Sigmoid colon (tissue), 7 donors: Measurements from ENCODE around the gene TMEM129. TPM values are rescaled to one million over a fixed set of nuclear protein-coding genes. Genes with fewer than 3 reads are reported as not detected.
A peak's percentile ranks its signal among the peaks of the same experiment; 100 is the strongest.

Experiments
- DNase-seq: peaks from one replicate; pipeline ENCODE4 v3.0.0-alpha.2; 2019
- H3K27ac ChIP-seq, 4 donors: fragments of 200-600 bp; sonication (generic); one replicate each; pipeline ENCODE4 v1.5.1; 2016 to 2019; ENCODE audit warnings: mild to moderate bottlenecking in 1 of 4
- H3K27me3 ChIP-seq, 3 donors: fragments of 200-600 bp; sonication (generic); one replicate each; pipeline ENCODE4 v1.5.1; 2019; ENCODE audit warnings: mild to moderate bottlenecking in 1 of 3
- H3K36me3 ChIP-seq, 4 donors: fragments of 200-600 bp; sonication (generic); one replicate each; pipeline ENCODE4 v1.5.1; 2016 to 2019
- H3K4me1 ChIP-seq, 4 donors: fragments of 200-600 bp; sonication (generic); one replicate each; pipeline ENCODE4 v1.5.1; 2017 to 2019
- H3K4me3 ChIP-seq, 4 donors: fragments of 200-600 bp; sonication (generic); one replicate each; pipeline ENCODE4 v1.5.1; 2017 to 2019; ENCODE audit warnings: mild to moderate bottlenecking in 2 of 4, moderate library complexity in 1 of 4
- H3K9me3 ChIP-seq, 4 donors: fragments of 200-600 bp in 3 of 4; sonication (generic) in 3 of 4; one replicate each; pipeline versions ENCODE4 v1.5.1 to v1.6.1; 2013 to 2019
- CTCF ChIP-seq, 4 experiments: fragments of 450-650 bp in 3 of 4; fragments of 200-600 bp in 1 of 4; IDR thresholded peaks; one replicate each; pipeline ENCODE4 v1.5.1; 2016 to 2019; ENCODE audit warnings: antibody characterized with exemption in 4 of 4, mild to moderate bottlenecking in 3 of 4, moderate library complexity in 2 of 4
- EP300 ChIP-seq, 4 donors: sonication (generic); formaldehyde crosslinking; IDR thresholded peaks; one replicate each; pipeline ENCODE4 v1.6.1; 2017; ENCODE audit warnings: antibody characterized with exemption in 4 of 4
- POLR2A ChIP-seq, 2 donors: fragments of 450-650 bp; IDR thresholded peaks; one replicate each; pipeline ENCODE4 v1.6.1; 2016; ENCODE audit warnings: antibody characterized with exemption in 2 of 2, mild to moderate bottlenecking in 2 of 2, moderate library complexity in 2 of 2
- POLR2AphosphoS5 ChIP-seq, 4 donors: sonication (generic); formaldehyde crosslinking; IDR thresholded peaks; one replicate each; pipeline ENCODE4 v1.6.1; 2017; ENCODE audit warnings: antibody characterized with exemption in 4 of 4
- WGBS, 2 donors: extraction: QIAGEN DNeasy Blood & Tissue Kit; methylation state at CpG; one replicate each; pipeline ENCODE4 v1.1.7; 2013; 5-methylcytosine and 5-hydroxymethylcytosine counted together
- intact Hi-C: fragments of 100-400 bp; cut with DNase I; formaldehyde crosslinking; loops from one replicate; pipeline ENCODE4 v1.15.1; 2023
- polyA plus RNA-seq, 3 donors: library from polyadenylated mRNA; stranded (reverse); fragments of 200-250 nt; gene quantifications; one replicate each; pipeline ENCODE4 v1.2.3, GENCODE V29; 2013
- total RNA-seq, 4 donors: library from RNA; depleted of rRNA; stranded (reverse); fragments of >200 nt; gene quantifications; one replicate each; pipeline ENCODE4 v1.1.0, GENCODE V29; 2016
- donor health status: healthy with polysubstance abuse.
- donor health status: Bipolar disorder and iron deficiency.
- donor health status: healthy.

TMEM129 gene
- total and polyA plus RNA-seq, 7 donors, result 16.9 to 51.4 (median 42.4) TPM

- Histone ChIP-seq H3K27me3 (peaks cover 0 to 12% (median 5%) of the 10 kb centered on the region in 3 donors), H3K36me3 (no peaks in the 10 kb centered on the region), H3K4me3 (no peak overlapping the region), H3K4me1 (peaks cover 0 to 7% (median 2%) of the 10 kb centered on the region in 4 donors), H3K27ac (no peak overlapping the region), H3K9me3 (no peaks in the 10 kb centered on the region)
- WGBS, 2 donors, result 76 to 90% methylated on average over 31 of the region's 31 CpGs
- TF ChIP-seq EP300 (IDR thresholded peaks at IDR 0.05) (no peak), CTCF (IDR thresholded peaks at IDR 0.05) (no peak), POLR2A (IDR thresholded peaks at IDR 0.05) (no peak), POLR2AphosphoS5 (IDR thresholded peaks at IDR 0.05) (no peak)
- no peak for DNase-seq
- intact Hi-C loops, result no loop called here
Measured at GRCh38 chr4:1751155-1751918, 30.2 kb upstream of the TMEM129 start.

DNA sequence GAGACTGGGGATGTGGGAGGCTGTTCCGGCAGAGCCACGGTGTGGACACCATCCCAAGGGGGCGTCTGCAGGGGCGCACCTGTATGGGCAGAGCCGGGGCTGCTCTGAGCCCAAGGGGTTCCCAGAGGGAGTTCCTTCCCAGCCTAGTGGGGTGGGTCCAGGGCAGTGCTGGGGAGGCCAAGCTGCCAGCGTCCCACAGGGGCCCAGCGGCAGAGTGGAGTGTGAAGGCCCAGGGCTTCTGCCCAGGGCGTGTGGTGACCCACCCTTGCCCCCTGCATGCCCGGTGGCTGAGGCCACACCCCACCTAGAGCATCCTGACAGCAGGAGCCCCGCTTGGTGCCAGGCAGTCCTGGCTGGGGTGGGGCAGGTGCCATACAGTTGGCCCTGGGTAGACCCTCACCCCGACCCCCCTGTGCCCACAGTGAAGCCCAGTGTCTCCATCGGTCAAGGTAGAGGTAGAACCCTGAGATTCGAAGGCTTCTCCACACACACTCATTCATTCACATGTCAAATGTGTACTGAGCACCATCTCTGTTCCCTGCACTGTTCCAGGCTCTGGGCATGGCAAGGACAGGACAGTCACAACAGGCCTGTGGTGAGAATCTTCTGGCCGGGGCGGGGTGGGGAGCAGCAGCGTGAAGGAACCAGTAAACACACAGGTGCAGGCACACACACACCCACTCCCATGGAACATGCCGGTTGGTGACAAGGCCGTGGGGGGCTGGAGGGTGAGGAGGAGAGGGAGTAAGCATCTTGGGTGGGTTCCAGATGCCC lies 29.4 kb upstream of the TMEM129 start:
- Histone ChIP-seq H3K4me1 (peaks cover 0 to 7% (median 2%) of the 10 kb centered on the region in 4 donors), H3K27ac (no peak overlapping the region), H3K27me3 (peaks cover 0 to 12% (median 5%) of the 10 kb centered on the region in 3 donors), H3K4me3 (no peak overlapping the region), H3K9me3 (no peaks in the 10 kb centered on the region), H3K36me3 (no peaks in the 10 kb centered on the region)
- TF ChIP-seq POLR2A (IDR thresholded peaks at IDR 0.05) (no peak), EP300 (IDR thresholded peaks at IDR 0.05) (no peak), CTCF (IDR thresholded peaks at IDR 0.05) (no peak), POLR2AphosphoS5 (IDR thresholded peaks at IDR 0.05) (no peak)
- DNase-seq, result no peak
- intact Hi-C loops, result no loop called here
- 73 to 88% methylated on average over 18 of the region's 18 CpGs for WGBS, 2 donors

GRCh38 chr4:1749826-1750225 lies 28.7 kb upstream of the TMEM129 start:
- peaks cover 0 to 7% (median 2%) of the 10 kb centered on the region in 4 donors for H3K4me1 ChIP-seq
- H3K27me3 ChIP-seq, result peaks cover 0 to 12% (median 5%) of the 10 kb centered on the region in 3 donors
- DNase-seq, result no peak
- no peaks in the 10 kb centered on the region for H3K36me3 ChIP-seq
- no peak overlapping the region for H3K27ac ChIP-seq
- intact Hi-C loops, result no loop called here
- H3K9me3 ChIP-seq, result no peaks in the 10 kb centered on the region
- 76 to 81% methylated on average over 14 of the region's 14 CpGs for WGBS, 2 donors
- no peak for TF ChIP-seq EP300 (IDR thresholded peaks at IDR 0.05)
- H3K4me3 ChIP-seq, result no peak overlapping the region

- no peak for DNase-seq
- TF ChIP-seq EP300 (IDR thresholded peaks at IDR 0.05) (no peak), POLR2A (IDR thresholded peaks at IDR 0.05) (no peak), POLR2AphosphoS5 (IDR thresholded peaks at IDR 0.05) (no peak), CTCF (IDR thresholded peaks at IDR 0.05) (no peak)
- H3K4me1 ChIP-seq, result peaks cover 0 to 7% (median 2%) of the 10 kb centered on the region in 4 donors
- 52 to 63% methylated on average over 3 of the region's 3 CpGs for WGBS, 2 donors
- no peak overlapping the region for H3K4me3 ChIP-seq
- no peaks in the 10 kb centered on the region for H3K9me3 ChIP-seq
- H3K27ac ChIP-seq, result no peak overlapping the region
- intact Hi-C loops, result no loop called here
- H3K36me3 ChIP-seq, result no peaks in the 10 kb centered on the region
- peaks cover 0 to 12% (median 5%) of the 10 kb centered on the region in 3 donors for H3K27me3 ChIP-seq
Measured at GRCh38 chr4:1749370-1749769, 28.2 kb upstream of the TMEM129 start.

- no peaks in the 10 kb centered on the region for H3K9me3 ChIP-seq
Measured at GRCh38 chr4:1748465-1748995, 27.4 kb upstream of the TMEM129 start.

More at GRCh38 chr4:1748465-1748995, 27.4 kb upstream of the TMEM129 start:
- intact Hi-C loops, result no loop called here
- H3K27me3 ChIP-seq, result peaks cover 0 to 12% (median 5%) of the 10 kb centered on the region in 3 donors
- TF ChIP-seq CTCF (IDR thresholded peaks at IDR 0.05) (peak; percentile 43 to 63 (median 50)), EP300 (IDR thresholded peaks at IDR 0.05) (no peak)
- no peaks in the 10 kb centered on the region for H3K36me3 ChIP-seq
- peak; percentile 78 for DNase-seq
- H3K4me1 ChIP-seq, result peaks cover 0 to 7% (median 2%) of the 10 kb centered on the region in 4 donors
- no peak overlapping the region for H3K27ac ChIP-seq
- H3K4me3 ChIP-seq, result no peak overlapping the region
- WGBS, 2 donors, result 6 to 11% methylated on average over 29 of the region's 29 CpGs
